Activated CD8-positive, alpha-beta memory T cell treated with anti-CD3 and anti-CD28 coated beads, Interleukin-2, amount 50 U/mL, for 24 hours (primary cell): ENCODE measurements around the gene CPO.
"Not testable (repeated sequence)": the region's sequence is repeated elsewhere in the genome, so short reads cannot be mapped to it uniquely, and the experiment has no call there.

Experiments
- DNase-seq: peaks from one replicate; pipeline ENCODE4 v3.0.0-alpha.2; 2020; ENCODE audit errors: extremely low read depth

The CPO gene

DNA sequence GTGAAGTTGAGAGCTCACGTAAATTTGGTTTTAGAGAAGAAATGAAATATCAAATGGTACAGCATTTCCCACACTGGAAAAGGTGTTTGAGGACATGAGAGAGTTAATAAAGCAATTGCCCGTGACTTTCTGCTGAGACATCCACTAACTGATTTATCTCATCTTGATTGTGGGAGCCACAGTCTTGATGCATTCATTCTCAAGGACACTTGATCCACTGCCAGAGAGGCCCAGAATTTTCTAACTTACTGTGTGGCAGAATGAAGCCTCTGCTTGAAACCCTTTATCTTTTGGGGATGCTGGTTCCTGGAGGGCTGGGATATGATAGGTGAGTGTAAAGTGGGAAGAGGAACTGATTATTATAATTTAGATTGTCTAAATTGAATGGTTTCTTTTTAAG, at the start of gene CPO:
Gene CPO (plus strand): TSS at position 179 of the 400 bp plus-strand sequence. CDS start 82 bp downstream, at position 261.
- DNase-seq, result no peak

DNA sequence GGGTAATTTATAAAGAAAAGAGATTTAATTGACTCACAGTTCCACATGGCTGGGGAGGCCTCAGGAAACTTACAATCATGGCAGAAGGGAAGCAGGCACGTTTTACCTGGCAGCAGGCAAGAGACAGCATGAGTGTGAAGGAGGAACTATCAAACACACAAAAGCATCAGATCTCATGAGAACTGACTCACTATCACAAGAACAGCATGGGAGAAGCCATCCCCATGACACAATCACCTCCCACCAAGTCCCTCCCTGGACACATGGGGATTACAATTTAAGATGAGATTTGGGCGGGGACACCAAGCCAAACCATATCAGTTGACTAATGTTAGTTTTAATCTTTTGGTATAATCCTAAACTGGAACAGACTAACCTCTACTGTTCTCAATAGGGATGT, 49.1 kb upstream of the CPO start:
- DNase-seq, result no peak

GRCh38 chr2:206890926-206891325, 48.4 kb upstream of the CPO start:
- DNase-seq, result no peak

- no peak for DNase-seq
These were observed 24.2 kb upstream of the CPO start for GRCh38 chr2:206915121-206915520.

GRCh38 chr2:206918263-206918662, 21.1 kb upstream of the CPO start:
- no peak for DNase-seq

GRCh38 chr2:206920310-206920709, 19.0 kb upstream of the CPO start:
- DNase-seq, result no peak

DNA sequence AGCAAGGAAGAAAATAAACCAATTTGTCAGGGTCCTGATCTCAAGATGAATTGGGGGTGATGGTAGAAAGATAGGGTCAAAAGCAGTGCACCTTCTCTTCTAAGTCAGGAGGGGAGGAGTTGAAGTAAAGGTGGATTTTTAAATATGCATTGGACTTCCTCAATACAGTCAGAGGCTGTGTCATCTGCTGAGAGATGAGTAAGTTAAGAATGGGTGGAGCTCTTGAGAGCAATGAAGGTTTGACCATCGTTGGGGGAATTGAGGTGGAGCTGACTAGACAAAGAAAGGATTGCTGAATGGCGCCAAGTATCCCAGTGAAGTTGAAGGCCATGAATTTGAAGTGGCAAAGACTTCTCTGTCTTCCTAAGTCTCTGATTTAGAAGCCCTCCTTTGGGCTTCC, 18.4 kb upstream of the CPO start:
- DNase-seq, result no peak

DNA sequence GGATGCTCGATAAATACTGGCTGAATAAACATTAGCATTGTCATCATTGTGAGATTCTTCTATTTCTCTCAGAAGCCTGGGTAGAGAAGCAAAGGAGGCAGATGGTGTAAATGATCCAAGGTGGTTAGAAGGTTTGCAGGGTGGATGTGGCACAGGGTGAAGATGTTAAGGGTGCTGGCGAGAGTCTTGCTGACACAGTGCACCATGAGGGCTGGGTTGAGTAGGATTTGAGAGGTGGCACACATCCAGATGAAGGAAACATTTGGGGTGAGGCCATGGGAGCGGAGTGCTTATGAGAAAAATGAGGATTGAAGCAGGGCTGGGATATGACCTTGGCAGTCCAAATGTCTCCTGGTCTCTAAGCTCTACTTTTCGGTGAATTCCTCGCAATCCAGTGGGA, 17.8 kb upstream of the CPO start:
- no peak for DNase-seq

DNA sequence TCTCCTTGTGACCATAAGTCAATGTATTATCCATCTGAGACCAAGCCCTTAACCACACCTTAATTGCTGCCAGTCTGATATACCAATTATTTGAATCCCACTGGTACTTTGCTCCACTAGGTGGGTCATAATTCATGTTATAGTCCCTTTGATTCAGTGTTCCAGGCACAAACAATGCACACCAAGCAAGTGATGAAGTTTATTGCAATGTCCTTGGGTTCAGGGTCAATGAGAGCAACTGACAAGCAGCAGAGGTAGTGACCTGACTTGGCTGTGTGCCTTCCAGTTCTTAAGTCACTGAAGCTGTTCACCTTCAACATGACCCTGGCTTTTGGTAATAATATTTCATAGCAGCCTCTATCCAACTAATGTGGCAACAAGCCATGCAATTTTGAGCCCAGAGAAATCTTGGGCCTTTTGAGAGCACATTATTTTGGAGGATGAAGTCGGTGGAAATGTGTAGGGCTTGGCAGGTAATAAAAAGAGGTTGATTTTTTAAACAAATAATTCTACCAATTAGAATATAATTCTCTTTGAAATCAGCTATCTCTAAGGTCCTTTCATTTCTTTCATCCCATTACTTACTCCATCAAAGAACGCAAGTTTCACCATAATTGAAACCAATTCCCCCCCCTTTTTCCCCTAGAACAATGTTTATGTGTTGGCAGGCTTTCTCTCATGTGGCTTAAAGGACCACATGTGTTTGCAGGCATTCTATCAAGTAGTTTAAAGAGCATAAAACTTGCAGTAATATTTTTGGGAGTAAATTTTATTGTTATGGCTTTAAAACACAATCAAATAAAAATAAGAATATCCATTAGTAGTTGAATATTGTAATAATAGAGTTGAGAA, 3.1 kb upstream of the CPO start:
- no peak for DNase-seq

DNA sequence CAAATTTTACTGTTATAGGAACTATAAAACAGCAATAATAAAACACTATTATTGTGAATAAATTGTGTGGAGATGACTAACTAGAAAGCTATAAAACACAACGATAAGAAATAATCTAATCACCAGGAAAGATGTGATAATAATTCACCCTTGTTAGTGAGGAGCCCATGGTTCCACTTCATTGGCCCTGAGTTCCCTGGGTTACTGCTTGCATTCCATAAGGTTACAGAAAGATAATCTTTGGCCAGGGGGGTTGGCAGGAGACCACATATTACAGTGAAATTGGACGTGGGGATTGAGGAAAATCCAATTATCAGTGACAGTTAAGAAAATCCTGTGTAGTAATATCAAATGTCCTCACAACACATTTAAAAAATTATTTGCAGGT, 2.5 kb upstream of the CPO start:
- no peak for DNase-seq

GRCh38 chr2:206937555-206937954, 1.8 kb upstream of the CPO start:
- no peak for DNase-seq

DNA sequence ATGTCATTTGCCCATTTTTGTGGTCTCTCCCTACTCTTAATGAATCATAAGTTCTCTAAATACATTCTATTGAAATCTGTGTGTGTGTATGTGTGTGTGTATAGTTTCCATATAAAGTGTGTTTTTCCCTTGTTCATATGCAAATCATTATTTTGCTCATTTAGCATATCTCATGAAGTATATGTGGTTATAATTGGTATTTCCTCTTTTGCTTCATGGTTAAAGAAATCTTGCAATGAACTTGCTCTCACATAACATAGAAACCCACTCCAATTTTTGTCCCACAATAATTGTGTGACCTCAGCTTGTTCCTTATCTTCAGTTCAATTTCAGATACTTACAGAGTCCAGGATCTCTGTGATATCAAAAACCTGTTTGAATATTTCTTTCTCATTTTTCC, 1.2 kb downstream of the CPO start:
- DNase-seq, result no peak

GRCh38 chr2:206942592-206943478, 3.5 kb downstream of the CPO start:
- no peak for DNase-seq

DNA sequence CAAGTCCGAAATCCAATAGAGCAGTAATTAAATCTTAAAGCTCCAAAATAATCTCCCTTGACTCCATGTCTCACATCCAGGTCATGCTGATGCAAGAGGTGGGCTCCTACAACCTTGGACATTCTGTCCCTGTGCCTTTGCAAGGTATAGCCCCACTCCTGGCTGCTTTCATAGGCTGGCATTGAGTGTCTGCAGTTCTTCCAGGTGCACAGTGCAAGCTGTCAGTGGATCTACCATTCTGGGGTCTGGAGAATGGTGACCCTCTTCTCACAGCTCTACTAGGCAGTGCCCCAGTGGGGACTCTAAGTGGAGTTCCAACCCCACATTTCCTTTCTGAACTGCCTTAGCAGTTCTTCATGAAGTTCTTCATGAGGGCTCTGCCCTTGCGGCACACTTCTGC, 14.1 kb downstream of the CPO start:
- DNase-seq, result not testable (repeated sequence)

GRCh38 chr2:206955253-206955652, 15.9 kb downstream of the CPO start:
- DNase-seq, result no peak

- DNase-seq, result no peak
These were observed 18.9 kb downstream of the CPO start for GRCh38 chr2:206958261-206958660.

DNA sequence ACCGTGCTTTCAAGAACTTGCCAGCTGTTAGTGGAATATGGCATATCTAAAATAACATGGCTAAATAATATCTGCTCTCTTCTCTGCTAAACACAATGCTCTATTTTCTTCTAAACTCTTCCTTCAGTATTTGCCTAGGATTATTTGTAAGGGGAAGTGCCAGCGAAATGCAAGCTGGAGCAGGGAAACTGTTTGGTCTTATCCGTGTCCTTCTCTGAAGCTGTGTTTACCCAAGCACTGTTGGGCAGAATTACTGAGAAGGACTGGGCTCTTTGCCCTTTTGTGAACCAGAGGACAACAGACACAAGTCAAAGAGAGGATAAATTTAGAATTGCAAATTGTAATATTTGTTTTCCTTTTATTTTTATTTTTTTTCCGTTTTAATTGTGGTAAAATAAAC, 23.6 kb downstream of the CPO start:
- DNase-seq, result no peak

DNA sequence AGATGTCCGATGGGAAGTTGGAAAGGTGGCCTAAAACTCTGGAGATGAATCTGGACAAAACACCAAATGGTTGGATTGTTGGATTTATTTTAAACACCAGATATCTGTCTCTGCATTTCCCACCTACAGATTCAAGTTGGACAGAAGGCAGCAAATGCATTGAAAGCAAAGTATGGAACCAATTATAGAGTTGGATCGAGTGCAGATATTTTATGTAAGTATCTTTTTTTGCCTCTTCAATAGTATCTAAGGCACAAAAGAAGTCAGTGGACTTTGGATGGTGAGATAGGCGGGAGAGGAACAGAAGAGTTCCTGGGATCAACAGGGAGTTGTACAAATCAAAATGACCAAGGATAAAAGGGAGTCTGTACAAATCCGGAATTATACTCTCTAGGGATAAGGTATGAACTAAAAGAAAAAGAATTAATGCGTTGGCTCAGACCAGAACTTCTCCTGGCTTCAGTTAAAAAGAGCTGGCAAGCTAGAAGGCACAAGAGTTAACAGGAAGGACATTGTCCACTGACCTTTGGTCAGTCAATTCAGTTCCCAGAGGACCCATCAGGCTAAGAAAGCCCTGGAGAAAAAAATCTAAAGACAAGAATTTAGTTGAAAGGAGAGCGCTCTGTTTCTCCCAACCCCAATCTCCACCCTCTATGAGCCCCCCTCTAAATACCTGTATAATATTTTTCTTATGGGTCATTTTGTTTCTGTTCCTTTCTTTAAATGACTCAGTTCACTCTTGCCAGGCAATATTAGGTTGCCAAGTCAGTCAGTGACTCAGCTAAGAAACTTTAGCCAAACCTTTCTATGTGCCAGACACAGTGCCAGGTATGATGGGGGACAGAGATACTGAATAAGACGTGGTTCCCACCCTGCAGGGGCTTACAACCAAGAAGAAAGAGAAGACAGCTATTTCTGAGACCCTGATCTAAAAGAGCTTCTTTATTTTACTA, 29.1 kb downstream of the CPO start:
- DNase-seq, result no peak

- DNase-seq, result no peak
These were observed 29.9 kb downstream of the CPO start for GRCh38 chr2:206969192-206969591.

DNA sequence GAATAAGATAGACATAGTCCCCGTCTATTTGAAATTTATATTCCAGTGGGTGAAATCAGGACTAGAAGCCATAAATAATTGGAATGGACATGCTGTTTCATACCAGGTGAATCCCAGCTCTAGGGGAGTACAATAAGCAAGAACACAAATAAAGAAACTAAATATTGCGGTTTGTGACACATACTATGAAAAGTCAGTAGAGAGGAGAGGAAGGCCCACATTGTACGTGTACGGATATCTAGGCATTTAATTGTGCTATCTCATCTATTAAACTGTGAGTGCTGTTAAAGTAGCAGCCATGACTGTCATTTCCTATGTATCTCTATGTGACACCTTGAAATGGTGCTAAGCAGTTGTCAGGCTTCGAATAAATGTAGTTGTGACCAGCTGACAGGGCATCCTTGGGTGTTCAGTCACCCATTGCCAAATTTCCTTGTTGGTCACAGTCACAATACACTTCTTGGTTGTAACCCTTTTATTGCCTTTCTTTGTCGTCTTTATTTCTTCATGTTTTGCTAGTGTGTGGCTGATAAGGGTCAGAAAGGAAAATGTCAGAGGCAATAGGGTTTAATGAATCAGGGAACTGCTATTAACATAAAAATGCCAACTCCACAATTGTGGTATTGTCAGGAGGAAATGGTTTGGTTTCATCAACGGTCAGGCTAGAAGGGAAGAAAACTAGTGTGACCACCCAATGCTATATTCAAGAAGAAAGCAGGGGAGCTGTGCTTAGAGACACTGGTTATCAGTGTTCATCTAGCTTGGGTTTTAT, 31.5 kb downstream of the CPO start:
- DNase-seq, result no peak

DNA sequence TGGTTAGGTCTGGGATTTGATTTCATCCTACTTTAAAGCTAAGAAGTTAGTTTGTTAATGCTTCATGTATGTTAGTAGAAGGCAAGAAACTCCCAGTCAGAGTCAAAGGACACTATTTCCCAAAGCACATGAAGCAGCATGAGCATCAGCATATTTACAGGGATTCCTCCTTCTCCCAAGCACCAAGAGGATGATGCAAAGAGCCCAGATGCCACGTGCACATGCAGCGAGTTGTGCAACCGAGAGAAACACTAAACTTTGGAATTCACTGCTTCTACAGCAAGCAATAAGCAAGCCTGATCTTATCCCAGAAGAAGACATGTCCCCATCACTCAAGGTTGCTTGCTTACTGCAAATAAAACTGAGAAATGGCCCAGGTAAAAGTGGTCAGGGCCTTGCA, 32.5 kb downstream of the CPO start:
- DNase-seq, result no peak
